ENCODE measurements around the gene HMGA1.

DNA sequence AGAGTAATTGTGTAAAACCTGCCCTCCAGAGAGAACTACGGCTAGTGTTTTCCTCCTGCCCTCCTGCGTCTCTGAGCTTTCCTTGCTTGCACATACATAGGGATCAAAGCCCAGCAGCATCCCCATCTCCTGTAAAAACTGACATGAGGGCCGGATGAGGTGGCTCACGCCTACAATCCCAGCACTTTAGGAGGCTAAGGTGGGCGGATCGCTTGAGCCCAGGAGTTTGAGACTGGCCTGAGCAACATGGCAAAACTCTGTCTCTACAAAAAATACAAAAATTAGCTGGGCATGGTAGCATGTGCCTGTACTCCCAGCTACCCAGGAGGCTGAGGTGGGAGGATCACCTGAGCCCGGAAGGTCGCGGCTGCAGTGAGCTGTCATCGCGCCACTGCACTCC lies 52.5 kb downstream of the HMGA1 start:
- TF ChIP-seq, protein P1, sequence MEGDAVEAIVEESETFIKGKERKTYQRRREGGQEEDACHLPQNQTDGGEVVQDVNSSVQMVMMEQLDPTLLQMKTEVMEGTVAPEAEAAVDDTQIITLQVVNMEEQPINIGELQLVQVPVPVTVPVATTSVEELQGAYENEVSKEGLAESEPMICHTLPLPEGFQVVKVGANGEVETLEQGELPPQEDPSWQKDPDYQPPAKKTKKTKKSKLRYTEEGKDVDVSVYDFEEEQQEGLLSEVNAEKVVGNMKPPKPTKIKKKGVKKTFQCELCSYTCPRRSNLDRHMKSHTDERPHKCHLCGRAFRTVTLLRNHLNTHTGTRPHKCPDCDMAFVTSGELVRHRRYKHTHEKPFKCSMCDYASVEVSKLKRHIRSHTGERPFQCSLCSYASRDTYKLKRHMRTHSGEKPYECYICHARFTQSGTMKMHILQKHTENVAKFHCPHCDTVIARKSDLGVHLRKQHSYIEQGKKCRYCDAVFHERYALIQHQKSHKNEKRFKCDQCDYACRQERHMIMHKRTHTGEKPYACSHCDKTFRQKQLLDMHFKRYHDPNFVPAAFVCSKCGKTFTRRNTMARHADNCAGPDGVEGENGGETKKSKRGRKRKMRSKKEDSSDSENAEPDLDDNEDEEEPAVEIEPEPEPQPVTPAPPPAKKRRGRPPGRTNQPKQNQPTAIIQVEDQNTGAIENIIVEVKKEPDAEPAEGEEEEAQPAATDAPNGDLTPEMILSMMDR (IDR thresholded peaks at IDR 0.05 in 2 of 3, conservative IDR thresholded peaks at IDR 0.05 in 1 of 3; ENCODE audit: control insufficient read depth in 2 of 3, extremely low read depth in 1 of 3, insufficient read depth in 1 of 3, low read depth in 3 of 3, low read length in 3 of 3) = no peak
- TF ChIP-seq POLR2A (IDR thresholded peaks at IDR 0.05; ENCODE audit: low read depth, low read length) (no peak), RAD21 (IDR thresholded peaks at IDR 0.05; ENCODE audit: insufficient read depth, low read depth, low read length) (no peak), NR2C1 (IDR thresholded peaks at IDR 0.05) (no peak)
- TF ChIP-seq, protein P2, sequence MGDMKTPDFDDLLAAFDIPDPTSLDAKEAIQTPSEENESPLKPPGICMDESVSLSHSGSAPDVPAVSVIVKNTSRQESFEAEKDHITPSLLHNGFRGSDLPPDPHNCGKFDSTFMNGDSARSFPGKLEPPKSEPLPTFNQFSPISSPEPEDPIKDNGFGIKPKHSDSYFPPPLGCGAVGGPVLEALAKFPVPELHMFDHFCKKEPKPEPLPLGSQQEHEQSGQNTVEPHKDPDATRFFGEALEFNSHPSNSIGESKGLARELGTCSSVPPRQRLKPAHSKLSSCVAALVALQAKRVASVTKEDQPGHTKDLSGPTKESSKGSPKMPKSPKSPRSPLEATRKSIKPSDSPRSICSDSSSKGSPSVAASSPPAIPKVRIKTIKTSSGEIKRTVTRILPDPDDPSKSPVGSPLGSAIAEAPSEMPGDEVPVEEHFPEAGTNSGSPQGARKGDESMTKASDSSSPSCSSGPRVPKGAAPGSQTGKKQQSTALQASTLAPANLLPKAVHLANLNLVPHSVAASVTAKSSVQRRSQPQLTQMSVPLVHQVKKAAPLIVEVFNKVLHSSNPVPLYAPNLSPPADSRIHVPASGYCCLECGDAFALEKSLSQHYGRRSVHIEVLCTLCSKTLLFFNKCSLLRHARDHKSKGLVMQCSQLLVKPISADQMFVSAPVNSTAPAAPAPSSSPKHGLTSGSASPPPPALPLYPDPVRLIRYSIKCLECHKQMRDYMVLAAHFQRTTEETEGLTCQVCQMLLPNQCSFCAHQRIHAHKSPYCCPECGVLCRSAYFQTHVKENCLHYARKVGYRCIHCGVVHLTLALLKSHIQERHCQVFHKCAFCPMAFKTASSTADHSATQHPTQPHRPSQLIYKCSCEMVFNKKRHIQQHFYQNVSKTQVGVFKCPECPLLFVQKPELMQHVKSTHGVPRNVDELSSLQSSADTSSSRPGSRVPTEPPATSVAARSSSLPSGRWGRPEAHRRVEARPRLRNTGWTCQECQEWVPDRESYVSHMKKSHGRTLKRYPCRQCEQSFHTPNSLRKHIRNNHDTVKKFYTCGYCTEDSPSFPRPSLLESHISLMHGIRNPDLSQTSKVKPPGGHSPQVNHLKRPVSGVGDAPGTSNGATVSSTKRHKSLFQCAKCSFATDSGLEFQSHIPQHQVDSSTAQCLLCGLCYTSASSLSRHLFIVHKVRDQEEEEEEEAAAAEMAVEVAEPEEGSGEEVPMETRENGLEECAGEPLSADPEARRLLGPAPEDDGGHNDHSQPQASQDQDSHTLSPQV (IDR thresholded peaks at IDR 0.05) = no peak

Measured in GM12878 (cell line).